HUES48 (cell line): ENCODE results near the gene CDK5R2.
"Not testable (repeated sequence)": the region's sequence is repeated elsewhere in the genome, so short reads cannot be mapped to it uniquely, and the experiment has no call there.

ENCODE experiments used
- H3K27ac ChIP-seq: one replicate; pipeline ENCODE4 v1.7.0; 2013; ENCODE audit warnings: low read depth, low read length, inconsistent platforms
- H3K27me3 ChIP-seq: 2 replicates; pipeline ENCODE4 v1.6.1; 2013; ENCODE audit warnings: mild to moderate bottlenecking, low read length; ENCODE audit not compliant: control insufficient read depth, insufficient read depth
- H3K36me3 ChIP-seq: 2 replicates; pipeline ENCODE4 v1.6.1; 2013; ENCODE audit warnings: low read length; ENCODE audit not compliant: control insufficient read depth, insufficient read depth
- H3K4me1 ChIP-seq: 2 replicates; pipeline ENCODE4 v1.6.1; 2013; ENCODE audit warnings: mild to moderate bottlenecking, low read length; ENCODE audit not compliant: control insufficient read depth, insufficient read depth
- H3K4me3 ChIP-seq: 2 replicates; pipeline ENCODE4 v1.5.1; 2013; ENCODE audit warnings: mild to moderate bottlenecking, low read depth, low read length
- H3K9ac ChIP-seq: 2 replicates; pipeline ENCODE4 v1.6.1; 2013; ENCODE audit warnings: mild to moderate bottlenecking, low read depth, low read length, moderate library complexity
- H3K9me3 ChIP-seq: 2 replicates; pipeline ENCODE4 v1.6.1; 2013; ENCODE audit warnings: low read length; ENCODE audit not compliant: control insufficient read depth, insufficient read depth

The CDK5R2 gene

DNA sequence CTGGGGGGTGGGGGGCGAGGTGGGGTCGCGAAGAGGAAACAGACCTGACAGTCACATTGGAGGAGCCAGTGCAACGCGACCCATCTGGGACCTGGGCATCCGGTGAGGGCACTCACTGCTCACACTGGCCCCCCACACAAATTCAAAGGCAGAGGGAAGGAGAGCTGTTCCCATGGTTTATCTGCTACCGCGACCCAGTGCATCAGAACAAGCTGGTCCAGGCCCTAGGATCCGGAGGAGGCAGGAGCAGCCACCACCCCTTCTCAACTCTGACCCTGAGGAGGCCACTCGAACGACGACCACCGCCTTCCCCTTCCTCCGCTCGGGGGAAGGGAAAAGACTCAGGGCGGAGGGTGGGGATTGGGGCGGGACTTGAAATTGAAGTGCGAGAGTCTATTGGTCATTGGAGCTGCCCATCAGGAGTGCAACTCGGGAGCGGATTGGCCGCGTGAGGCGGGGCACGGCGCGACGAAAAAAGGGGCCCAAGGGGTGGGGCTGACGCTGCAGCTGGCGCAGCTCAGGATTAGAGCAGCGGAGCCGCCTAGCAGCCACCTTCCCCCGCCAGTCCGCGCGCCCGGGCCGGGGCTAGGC, at the start of gene CDK5R2:
Gene CDK5R2 (plus strand): TSS at position 526 of the 591 bp plus-strand sequence. CDS start 155 bp downstream, outside the sequence.
- H3K27me3 ChIP-seq = peaks cover 74% of the 10 kb centered on the region
- H3K9ac ChIP-seq = no peak within 1 kb of the TSS; the same call in 1 of the 2 replicates
- peaks cover 18% of the 10 kb centered on the region for H3K4me1 ChIP-seq
- peak within 1 kb of the TSS; percentile 86 for H3K4me3 ChIP-seq
- no peaks in the 10 kb centered on the region for H3K9me3 ChIP-seq
- H3K27ac ChIP-seq = no peak within 1 kb of the TSS
- no peaks in the 10 kb centered on the region for H3K36me3 ChIP-seq

GRCh38 chr2:218910741-218911140, 48.7 kb upstream of the CDK5R2 start:
- Histone ChIP-seq H3K9me3 (no peaks in the 10 kb centered on the region), H3K9ac (no peak overlapping the region)

GRCh38 chr2:218920504-218920903, 39.0 kb upstream of the CDK5R2 start:
- Histone ChIP-seq H3K4me3 (no peak overlapping the region), H3K27ac (no peak overlapping the region), H3K4me1 (no peaks in the 10 kb centered on the region), H3K27me3 (peaks cover 3% of the 10 kb centered on the region; the same call in 1 of the 2 replicates), H3K9me3 (0 out of 2 replicates have a peak, but pooled peaks cover 10% of the 10 kb centered on the region), H3K9ac (no peak overlapping the region), H3K36me3 (no peaks in the 10 kb centered on the region)

More at GRCh38 chr2:218910741-218911140, 48.7 kb upstream of the CDK5R2 start:
- Histone ChIP-seq H3K4me1 (peaks cover 2% of the 10 kb centered on the region; the same call in 1 of the 2 replicates), H3K27me3 (peaks cover 22% of the 10 kb centered on the region), H3K27ac (no peak overlapping the region), H3K36me3 (no peaks in the 10 kb centered on the region), H3K4me3 (no peak overlapping the region)

- H3K27me3 ChIP-seq = no peaks in the 10 kb centered on the region
- H3K4me1 ChIP-seq = no peaks in the 10 kb centered on the region
- 0 out of 2 replicates have a peak, but pooled peaks cover 10% of the 10 kb centered on the region for H3K9me3 ChIP-seq
- H3K9ac ChIP-seq = no peak overlapping the region
- H3K4me3 ChIP-seq = no peak overlapping the region
- no peak overlapping the region for H3K27ac ChIP-seq
- H3K36me3 ChIP-seq = no peaks in the 10 kb centered on the region
Measured at GRCh38 chr2:218924757-218925156, 34.7 kb upstream of the CDK5R2 start.

GRCh38 chr2:218925434-218925833, 34.0 kb upstream of the CDK5R2 start:
- Histone ChIP-seq H3K4me3 (no peak overlapping the region), H3K9me3 (peaks cover 13% of the 10 kb centered on the region; the same call in 1 of the 2 replicates), H3K27ac (no peak overlapping the region), H3K27me3 (no peaks in the 10 kb centered on the region), H3K9ac (no peak overlapping the region), H3K4me1 (no peaks in the 10 kb centered on the region), H3K36me3 (no peaks in the 10 kb centered on the region)

DNA sequence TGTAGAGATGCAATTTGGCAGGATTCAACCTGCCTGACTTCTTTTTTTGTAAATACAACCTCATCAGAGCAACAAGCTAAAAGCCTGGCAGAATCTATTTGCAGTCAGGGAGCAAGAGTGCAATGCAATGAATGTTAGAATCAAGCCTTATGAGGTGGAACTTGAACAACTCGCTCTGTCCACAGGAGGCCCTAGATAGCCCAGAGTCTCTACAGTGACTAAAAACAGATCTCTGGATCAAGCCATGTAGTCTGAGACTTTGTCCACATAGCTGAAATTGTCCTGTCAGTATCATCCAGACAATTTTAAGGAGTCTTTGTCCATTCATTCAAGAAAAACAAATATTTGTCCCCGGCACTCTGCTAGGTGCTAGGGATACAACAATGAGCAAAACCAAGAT, 32.0 kb upstream of the CDK5R2 start:
- Histone ChIP-seq H3K4me1 (no peaks in the 10 kb centered on the region), H3K4me3 (no peak overlapping the region), H3K36me3 (no peaks in the 10 kb centered on the region), H3K27me3 (no peaks in the 10 kb centered on the region), H3K27ac (no peak overlapping the region), H3K9ac (no peak overlapping the region), H3K9me3 (peaks cover 12% of the 10 kb centered on the region; the same call in 1 of the 2 replicates)

- Histone ChIP-seq H3K27me3 (no peaks in the 10 kb centered on the region), H3K4me1 (no peaks in the 10 kb centered on the region), H3K4me3 (no peak overlapping the region), H3K9me3 (peaks cover 12% of the 10 kb centered on the region; the same call in 1 of the 2 replicates), H3K36me3 (no peaks in the 10 kb centered on the region), H3K27ac (no peak overlapping the region), H3K9ac (no peak overlapping the region)
Measured at GRCh38 chr2:218927876-218928275, 31.6 kb upstream of the CDK5R2 start.

DNA sequence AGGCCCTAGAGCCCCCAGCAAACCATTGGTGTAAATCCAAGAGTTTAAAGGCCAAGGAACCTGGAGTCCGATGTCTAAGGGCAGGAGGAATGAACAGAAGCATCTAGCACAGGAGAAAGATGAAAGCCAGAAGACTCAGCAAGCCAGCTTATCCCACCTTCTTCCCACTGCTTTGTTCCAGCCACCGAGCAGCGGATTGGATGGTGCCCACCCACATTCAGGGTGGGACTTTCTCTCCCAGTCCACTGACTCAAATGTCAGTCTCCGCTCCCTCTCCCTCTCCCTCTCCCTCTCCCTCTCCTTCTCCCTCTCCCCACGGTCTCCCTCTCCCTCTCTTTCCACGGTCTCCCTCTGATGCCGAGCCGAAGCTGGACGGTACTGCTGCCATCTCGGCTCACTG, 29.0 kb upstream of the CDK5R2 start:
- H3K27me3 ChIP-seq, H3K9ac ChIP-seq, H3K27ac ChIP-seq, H3K36me3 ChIP-seq, H3K4me1 ChIP-seq, H3K4me3 ChIP-seq, H3K9me3 ChIP-seq: not testable (repeated sequence)

DNA sequence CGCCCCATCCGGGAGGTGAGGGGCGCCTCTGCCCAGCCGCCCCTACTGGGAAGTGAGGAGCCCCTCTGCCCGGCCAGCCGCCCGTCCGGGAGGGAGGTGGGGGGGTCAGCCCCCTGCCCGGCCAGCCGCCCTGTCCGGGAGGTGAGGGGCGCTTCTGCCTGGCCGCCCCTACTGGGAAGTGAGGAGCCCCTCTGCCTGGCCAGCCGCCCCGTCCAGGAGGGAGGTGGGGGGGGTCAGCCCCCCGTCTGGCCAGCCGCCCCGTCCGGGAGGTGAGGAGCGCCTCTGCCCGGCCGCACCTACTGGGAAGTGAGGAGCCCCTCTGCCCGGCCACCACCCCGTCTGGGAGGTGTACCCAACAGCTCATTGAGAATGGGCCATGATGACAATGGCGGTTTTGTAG, 27.7 kb upstream of the CDK5R2 start:
- H3K4me3 ChIP-seq, H3K4me1 ChIP-seq, H3K27me3 ChIP-seq, H3K36me3 ChIP-seq, H3K27ac ChIP-seq, H3K9ac ChIP-seq, H3K9me3 ChIP-seq: not testable (repeated sequence)

DNA sequence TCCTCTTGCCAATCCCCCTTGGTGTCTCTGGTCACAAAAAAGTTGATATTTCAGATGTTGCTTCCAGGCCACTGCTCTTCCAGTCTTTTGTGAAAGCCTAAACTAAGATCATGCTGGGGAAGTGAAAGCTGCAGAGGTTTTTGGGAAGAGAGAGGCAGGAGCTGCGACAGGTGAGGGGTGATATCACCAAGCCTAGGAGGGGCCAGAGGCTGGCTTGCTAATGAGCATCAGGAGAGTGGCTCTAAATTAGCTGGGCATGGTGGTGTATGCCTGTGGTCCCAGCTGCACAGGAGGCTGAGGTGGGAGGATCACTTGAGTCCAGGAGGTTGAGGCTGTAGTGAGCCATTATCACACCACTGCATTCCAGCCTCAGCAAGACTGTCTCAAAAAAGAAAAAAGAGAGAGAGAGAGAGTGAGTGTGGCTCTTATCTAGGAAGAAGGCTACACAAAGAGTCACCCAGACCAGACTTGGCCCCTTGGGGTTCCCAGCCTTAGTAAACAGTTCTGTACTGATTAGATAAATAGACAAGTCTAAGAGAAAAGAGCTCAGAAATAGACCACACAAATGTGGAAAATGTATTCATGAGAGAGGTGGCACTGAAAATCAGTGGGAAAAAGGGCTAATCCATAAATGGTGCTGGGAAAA, 14.6 kb upstream of the CDK5R2 start:
- no peak overlapping the region for H3K27ac ChIP-seq
- H3K27me3 ChIP-seq = no peaks in the 10 kb centered on the region; the same call in none of the 2 replicates
- H3K9ac ChIP-seq = no peak overlapping the region
- H3K36me3 ChIP-seq = no peaks in the 10 kb centered on the region
- H3K4me3 ChIP-seq = no peak overlapping the region
- no peaks in the 10 kb centered on the region for H3K4me1 ChIP-seq
- H3K9me3 ChIP-seq = no peaks in the 10 kb centered on the region

DNA sequence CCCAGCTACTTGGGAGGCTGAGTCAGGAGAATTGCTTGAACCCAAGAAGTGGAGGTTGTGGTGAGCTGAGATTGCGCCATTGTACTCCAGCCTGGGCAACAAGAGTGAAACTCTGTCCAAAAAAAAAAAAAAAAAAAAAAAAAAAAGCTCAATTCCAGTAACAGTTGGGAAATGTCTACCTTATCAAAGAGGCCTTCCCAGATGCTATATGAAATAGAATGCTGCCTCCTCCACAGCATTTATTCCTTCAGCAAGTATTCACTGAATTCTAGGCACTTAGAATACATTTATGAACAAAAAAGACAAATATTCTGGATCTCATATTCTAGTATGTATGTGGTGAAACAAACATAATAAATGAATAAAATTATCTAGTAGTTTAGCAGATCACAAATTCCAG, 12.8 kb upstream of the CDK5R2 start:
- no peak overlapping the region for H3K27ac ChIP-seq
- no peak overlapping the region for H3K9ac ChIP-seq
- no peaks in the 10 kb centered on the region for H3K9me3 ChIP-seq
- no peaks in the 10 kb centered on the region for H3K36me3 ChIP-seq
- H3K27me3 ChIP-seq = no peaks in the 10 kb centered on the region; the same call in none of the 2 replicates
- no peaks in the 10 kb centered on the region for H3K4me1 ChIP-seq
- H3K4me3 ChIP-seq = no peak overlapping the region
